Measurements from ENCODE around the gene DSCAML1. TPM values are rescaled to one million over a fixed set of nuclear protein-coding genes. Genes with fewer than 3 reads are reported as not detected.

Gene DSCAML1
- total RNA-seq, 1 donor from 2014 or later: 0.16 TPM

DNA sequence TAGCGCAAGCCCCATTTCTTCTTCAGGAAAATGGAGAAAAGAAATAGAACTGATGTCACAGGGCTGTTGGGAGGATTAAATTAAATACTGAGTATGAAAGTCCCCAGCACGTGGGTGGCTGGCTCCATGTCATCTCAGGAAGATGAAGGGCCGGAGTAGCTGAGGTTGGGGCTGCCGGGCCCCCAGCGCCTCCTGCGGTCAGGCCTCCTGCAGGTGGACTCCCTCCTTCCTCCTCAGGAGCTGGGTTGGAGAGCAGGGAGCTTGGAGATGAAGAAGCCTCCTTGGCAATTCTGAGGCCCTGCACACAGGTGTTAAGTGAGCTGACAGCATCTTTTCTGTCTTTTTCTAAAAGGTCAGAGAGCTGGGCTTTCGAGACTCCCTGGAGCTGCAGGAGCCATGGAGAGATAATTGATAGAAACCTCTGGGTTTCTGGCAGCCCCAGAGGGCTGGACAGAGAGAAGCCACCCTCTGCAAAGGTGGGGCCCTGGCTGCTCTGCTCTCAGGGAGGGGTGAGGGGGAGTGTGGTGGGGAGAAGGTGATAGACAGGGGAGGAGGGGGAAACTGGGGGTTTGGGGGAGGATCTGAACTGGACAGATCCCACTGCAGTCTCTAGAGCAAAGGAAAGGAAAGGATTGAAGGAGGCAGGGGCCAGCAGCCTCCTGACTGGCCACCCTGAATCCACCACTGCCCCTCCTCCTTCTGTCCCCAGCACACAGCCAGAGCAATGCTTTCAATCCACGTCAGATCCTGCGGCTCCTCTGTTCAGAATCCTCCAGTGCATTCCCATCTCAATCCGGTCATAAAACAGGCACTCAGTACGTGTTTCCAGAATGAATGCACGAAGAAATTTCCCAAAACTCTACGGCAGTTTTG, 258.5 kb downstream of the DSCAML1 start:
- H3K4me3 Mint-ChIP-seq (ENCODE audit: unreplicated experiment): no peak overlapping the region
- no peak overlapping the region for H3K27ac ChIP-seq (ENCODE audit: low read depth, low read length)

DNA sequence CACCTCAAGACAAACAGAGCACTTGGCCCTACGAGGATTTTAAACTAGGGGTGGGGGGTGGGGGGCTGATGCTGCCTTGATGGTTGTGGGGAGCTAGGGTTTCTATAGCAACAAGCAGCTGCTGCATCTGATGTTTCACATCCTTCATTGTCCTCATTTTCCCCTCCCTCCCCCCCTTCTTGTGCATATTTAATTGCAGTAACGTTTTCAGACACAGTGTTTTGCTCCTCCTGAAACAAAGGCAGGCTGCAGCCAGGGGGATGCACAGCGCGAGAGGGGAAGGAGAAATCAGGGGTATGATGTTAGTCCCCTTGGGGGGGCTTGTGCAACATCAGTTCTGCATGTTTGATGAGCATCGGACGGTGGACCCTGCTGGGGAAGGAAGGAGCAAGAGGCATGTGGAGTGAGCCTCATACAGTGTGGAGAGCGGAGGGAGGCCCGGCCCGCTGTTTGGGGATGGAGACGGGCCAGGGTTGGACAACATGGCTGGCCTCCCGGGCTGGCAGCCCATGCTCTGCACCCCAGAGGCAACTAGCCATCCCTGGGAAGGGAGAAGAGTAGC, 261.1 kb downstream of the DSCAML1 start:
- TF ChIP-seq, protein P1, sequence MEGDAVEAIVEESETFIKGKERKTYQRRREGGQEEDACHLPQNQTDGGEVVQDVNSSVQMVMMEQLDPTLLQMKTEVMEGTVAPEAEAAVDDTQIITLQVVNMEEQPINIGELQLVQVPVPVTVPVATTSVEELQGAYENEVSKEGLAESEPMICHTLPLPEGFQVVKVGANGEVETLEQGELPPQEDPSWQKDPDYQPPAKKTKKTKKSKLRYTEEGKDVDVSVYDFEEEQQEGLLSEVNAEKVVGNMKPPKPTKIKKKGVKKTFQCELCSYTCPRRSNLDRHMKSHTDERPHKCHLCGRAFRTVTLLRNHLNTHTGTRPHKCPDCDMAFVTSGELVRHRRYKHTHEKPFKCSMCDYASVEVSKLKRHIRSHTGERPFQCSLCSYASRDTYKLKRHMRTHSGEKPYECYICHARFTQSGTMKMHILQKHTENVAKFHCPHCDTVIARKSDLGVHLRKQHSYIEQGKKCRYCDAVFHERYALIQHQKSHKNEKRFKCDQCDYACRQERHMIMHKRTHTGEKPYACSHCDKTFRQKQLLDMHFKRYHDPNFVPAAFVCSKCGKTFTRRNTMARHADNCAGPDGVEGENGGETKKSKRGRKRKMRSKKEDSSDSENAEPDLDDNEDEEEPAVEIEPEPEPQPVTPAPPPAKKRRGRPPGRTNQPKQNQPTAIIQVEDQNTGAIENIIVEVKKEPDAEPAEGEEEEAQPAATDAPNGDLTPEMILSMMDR (IDR thresholded peaks at IDR 0.05; ENCODE audit: insufficient read depth, low read depth, low read length): no peak
- no peak for TF ChIP-seq EZH2 (IDR thresholded peaks at IDR 0.05; ENCODE audit: insufficient read depth, low read length)
- no peak overlapping the region for H3K4me3 ChIP-seq (ENCODE audit: insufficient read depth, low read depth, low read length)
- H3K9me3 Mint-ChIP-seq (ENCODE audit: unreplicated experiment): no peaks in the 10 kb centered on the region
- H3K9ac ChIP-seq (ENCODE audit: low read length): no peak overlapping the region
- H3K4me1 Mint-ChIP-seq (ENCODE audit: low read depth, unreplicated experiment): no peaks in the 10 kb centered on the region
- H3K4me3 Mint-ChIP-seq (ENCODE audit: unreplicated experiment): no peak overlapping the region
- no peak overlapping the region for H3K27ac ChIP-seq (ENCODE audit: low read depth, low read length)
- H3K4me2 ChIP-seq (ENCODE audit: low read length): no peak overlapping the region
- H3K27ac Mint-ChIP-seq (ENCODE audit: unreplicated experiment): no peak overlapping the region
- no peak for FAIRE-seq
- H3K36me3 ChIP-seq (ENCODE audit: insufficient read depth, low read length): no peaks in the 10 kb centered on the region
- H3K36me3 Mint-ChIP-seq (ENCODE audit: low read depth, unreplicated experiment): peaks cover 2% of the 10 kb centered on the region
- H3K9me3 ChIP-seq (ENCODE audit: insufficient read depth, low read depth, low read length): no peaks in the 10 kb centered on the region
- H2AFZ ChIP-seq (ENCODE audit: low read depth, low read length): no peak overlapping the region
- peaks cover 12% of the 10 kb centered on the region for H3K27me3 ChIP-seq (ENCODE audit: insufficient read depth, low read length)
- H3K4me1 ChIP-seq (ENCODE audit: insufficient read depth, low read length): no peaks in the 10 kb centered on the region
- DNase-seq (ENCODE audit: low read depth): no peak
- H4K20me1 ChIP-seq (ENCODE audit: insufficient read depth, low read length): no peaks in the 10 kb centered on the region
- no peaks in the 10 kb centered on the region for H3K79me2 ChIP-seq (ENCODE audit: insufficient read depth, low read length)
- H3K27me3 Mint-ChIP-seq (ENCODE audit: low read depth, unreplicated experiment): peaks cover 62% of the 10 kb centered on the region

More for the DNA sequence above, 258.5 kb downstream of the DSCAML1 start:
- Histone ChIP-seq H3K27me3 (ENCODE audit: insufficient read depth, low read length) (peaks cover 12% of the 10 kb centered on the region), H4K20me1 (ENCODE audit: insufficient read depth, low read length) (no peaks in the 10 kb centered on the region), H3K36me3 (ENCODE audit: insufficient read depth, low read length) (no peaks in the 10 kb centered on the region), H2AFZ (ENCODE audit: low read depth, low read length) (no peak overlapping the region), H3K9me3 (ENCODE audit: insufficient read depth, low read depth, low read length) (no peaks in the 10 kb centered on the region), H3K9ac (ENCODE audit: low read length) (no peak overlapping the region), H3K4me3 (ENCODE audit: insufficient read depth, low read depth, low read length) (no peak overlapping the region), H3K79me2 (ENCODE audit: insufficient read depth, low read length) (no peaks in the 10 kb centered on the region), H3K4me1 (ENCODE audit: insufficient read depth, low read length) (no peaks in the 10 kb centered on the region), H3K4me2 (ENCODE audit: low read length) (no peak overlapping the region)
- Mint-ChIP-seq H3K27me3 (ENCODE audit: low read depth, unreplicated experiment) (peaks cover 68% of the 10 kb centered on the region), H3K36me3 (ENCODE audit: low read depth, unreplicated experiment) (peaks cover 2% of the 10 kb centered on the region), H3K9me3 (ENCODE audit: unreplicated experiment) (peaks cover 4% of the 10 kb centered on the region), H3K27ac (ENCODE audit: unreplicated experiment) (no peak overlapping the region), H3K4me1 (ENCODE audit: low read depth, unreplicated experiment) (no peaks in the 10 kb centered on the region)
- DNase-seq (ENCODE audit: low read depth): no peak
- no peak for FAIRE-seq
- no peak for TF ChIP-seq EZH2 (IDR thresholded peaks at IDR 0.05; ENCODE audit: insufficient read depth, low read length)
- TF ChIP-seq, protein P1 (IDR thresholded peaks at IDR 0.05; ENCODE audit: insufficient read depth, low read depth, low read length): no peak
